ENCODE measurements around the gene AMIGO1. TPM values are rescaled to one million over a fixed set of nuclear protein-coding genes. Genes with fewer than 3 reads are reported as not detected.

The AMIGO1 gene
- total and polyA plus RNA-seq, 2 of the 8 experiments (the other 6 are each of a cell fraction or from before 2014, with no cell fraction given) = 1.5 to 2.7 TPM

- H3K56ac ChIP-seq (replicated peaks; ENCODE audit: insufficient read length, low read depth, low read length) = no peak overlapping the region
- H3K4me1 ChIP-seq (replicated peaks in 1 of 4; ENCODE audit: control insufficient read depth in 3 of 4, insufficient read depth in 4 of 4, low read length in 3 of 4) = peaks cover 0 to 3% (median 1%) of the 10 kb centered on the region in 4 experiments; a peak in 4 of 7 replicates
- ChIA-PET CTCF (ENCODE audit: partially characterized antibody) (interaction anchor here (0.6 to 26.3 kb wide), 77 partner anchors 10 to 482 kb away, joined by 3 to 1755 read pairs (median 4); partner anchors contain the start of genes AMIGO1, ATXN7L2, CYB561D1 and GPR61), POLR2A (ENCODE audit: partially characterized antibody) (interaction anchor here (0.7 to 2.8 kb wide), 12 partner anchors 8 to 292 kb away, joined by 3 to 20 read pairs (median 5); partner anchors contain the start of genes AMIGO1, ATXN7L2, CYB561D1 and GNAI3)
- H3K9me3 ChIP-seq (ENCODE audit: insufficient read depth in 2 of 2, low read depth in 1 of 2, low read length in 1 of 2) = no peaks in the 10 kb centered on the region
- no peak overlapping the region for H3K27ac ChIP-seq (ENCODE audit: low read depth, low read length)
- no peak overlapping the region for H3K23ac ChIP-seq (ENCODE audit: insufficient read length)
- H4K91ac ChIP-seq (replicated peaks; ENCODE audit: insufficient read length, low read length) = peak overlapping the region; percentile 77
- H4K8ac ChIP-seq (ENCODE audit: extremely low read depth, insufficient read depth, low read length) = no peak overlapping the region; the same call in 1 of the 2 replicates
- no peak overlapping the region for H3K18ac ChIP-seq (ENCODE audit: extremely low read depth, low read length)
- no peaks in the 10 kb centered on the region for H3K79me1 ChIP-seq (ENCODE audit: low read depth, low read length)
- no peaks in the 10 kb centered on the region for H3K27me3 ChIP-seq (replicated peaks in 1 of 4; ENCODE audit: control insufficient read depth in 3 of 4, extremely low read depth in 1 of 4, insufficient read depth in 3 of 4, low read length in 3 of 4)
- H2AK5ac ChIP-seq (ENCODE audit: low read depth, low read length) = no peak overlapping the region
- WGBS, 2 experiments (ENCODE audit: extremely low coverage in 1 of 2, insufficient coverage in 1 of 2, insufficient read length in 1 of 2, insufficient replicate concordance in 2 of 2, low coverage in 1 of 2, low lambda C conversion rate in 2 of 2, missing lambda C conversion rate in 1 of 2) = 33% methylated on average over 12 of the region's 12 CpGs; no CpG with 5 or more reads in 1 of the 2 experiments
- H2BK20ac ChIP-seq (ENCODE audit: low read length) = no peak overlapping the region
- H3K4me2 ChIP-seq (ENCODE audit: insufficient read depth in 1 of 2, low read depth in 2 of 2, low read length in 2 of 2) = peak overlapping the region in 1 of 2 experiments; percentile 56; a peak in 1 of 4 replicates
- FAIRE-seq = no peak
- no peaks in the 10 kb centered on the region; the same call in 1 of the 2 replicates for H3K23me2 ChIP-seq (ENCODE audit: low read depth, low read length)
- H3K4ac ChIP-seq (replicated peaks; ENCODE audit: insufficient read length, low read depth, low read length) = peak overlapping the region; percentile 87
- no peak overlapping the region; the same call in 1 of the 2 replicates for H2BK15ac ChIP-seq (ENCODE audit: low read length)
- no peaks in the 10 kb centered on the region for H3K79me2 ChIP-seq (ENCODE audit: control insufficient read depth in 1 of 2, insufficient read depth in 2 of 2, low read length in 2 of 2)
- no peak overlapping the region for H2BK120ac ChIP-seq (replicated peaks; ENCODE audit: low read depth, low read length)
- peak in 1 of 2 experiments; percentile 97 for DNase-seq (ENCODE audit: low read depth in 1 of 2, low spot score in 2 of 2)
- H2AFZ ChIP-seq (ENCODE audit: low read length) = peak overlapping the region; percentile 80
- H2BK12ac ChIP-seq (ENCODE audit: low read depth, low read length) = no peak overlapping the region
- no peak overlapping the region for H3K14ac ChIP-seq (ENCODE audit: insufficient read length)
- H3K4me3 ChIP-seq (ENCODE audit: extremely low read depth in 1 of 4, insufficient read depth in 2 of 4, low read depth in 3 of 4, low read length in 4 of 4) = peak overlapping the region in 2 of 4 experiments; percentile 10 to 40; a peak in 1 of 8 replicates
- no peak overlapping the region; a peak in 1 of 7 replicates for H3K9ac ChIP-seq (replicated peaks in 1 of 4; ENCODE audit: extremely low read depth in 1 of 4, low read depth in 3 of 4, low read length in 3 of 4)
- H4K5ac ChIP-seq (ENCODE audit: insufficient read length, low read depth, low read length) = no peak overlapping the region
- no peaks in the 10 kb centered on the region for H4K20me1 ChIP-seq (replicated peaks in 1 of 2; ENCODE audit: control insufficient read depth in 1 of 2, insufficient read depth in 2 of 2, low read length in 2 of 2)
- no peaks in the 10 kb centered on the region for H3K36me3 ChIP-seq (ENCODE audit: control insufficient read depth in 2 of 4, insufficient read depth in 4 of 4, low read length in 3 of 4)
- H2BK5ac ChIP-seq (ENCODE audit: low read depth, low read length) = no peak overlapping the region
- TF ChIP-seq RAD21 (IDR thresholded peaks at IDR 0.05 in 1 of 2, conservative IDR thresholded peaks at IDR 0.05 in 1 of 2; ENCODE audit: low read depth in 2 of 2, low read length in 2 of 2) (peak; percentile 93), E2F6 (IDR thresholded peaks at IDR 0.05) (peak; percentile 49), POLR2AphosphoS5 (IDR thresholded peaks at IDR 0.05; ENCODE audit: low read depth, low read length) (no peak), MAX (IDR thresholded peaks at IDR 0.05) (peak; percentile 51; the same call in 1 of the 2 replicates), GABPA (IDR thresholded peaks at IDR 0.05; ENCODE audit: borderline replicate concordance, insufficient read depth, low read length) (no peak), KDM1A (IDR thresholded peaks at IDR 0.05; ENCODE audit: borderline replicate concordance, low read length) (peak; percentile 57; the same call in 1 of the 2 replicates)
- TF ChIP-seq, protein P1, sequence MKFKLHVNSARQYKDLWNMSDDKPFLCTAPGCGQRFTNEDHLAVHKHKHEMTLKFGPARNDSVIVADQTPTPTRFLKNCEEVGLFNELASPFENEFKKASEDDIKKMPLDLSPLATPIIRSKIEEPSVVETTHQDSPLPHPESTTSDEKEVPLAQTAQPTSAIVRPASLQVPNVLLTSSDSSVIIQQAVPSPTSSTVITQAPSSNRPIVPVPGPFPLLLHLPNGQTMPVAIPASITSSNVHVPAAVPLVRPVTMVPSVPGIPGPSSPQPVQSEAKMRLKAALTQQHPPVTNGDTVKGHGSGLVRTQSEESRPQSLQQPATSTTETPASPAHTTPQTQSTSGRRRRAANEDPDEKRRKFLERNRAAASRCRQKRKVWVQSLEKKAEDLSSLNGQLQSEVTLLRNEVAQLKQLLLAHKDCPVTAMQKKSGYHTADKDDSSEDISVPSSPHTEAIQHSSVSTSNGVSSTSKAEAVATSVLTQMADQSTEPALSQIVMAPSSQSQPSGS (IDR thresholded peaks at IDR 0.05; ENCODE audit: low read length) = 0 out of 2 replicates have a peak, but pooled peaks have one; percentile 63
These were observed 23.0 kb upstream of the AMIGO1 start for GRCh38 chr1:109532365-109533136.
